H9 (cell line): ENCODE results near the gene PLA2G2C. TPM values are rescaled to one million over a fixed set of nuclear protein-coding genes. Genes with fewer than 3 reads are reported as not detected.
A peak's percentile ranks its signal among the peaks of the same experiment; 100 is the strongest.

Experiments used
- DNase-seq: peaks from one replicate; pipeline ENCODE4 v3.0.0-alpha.2; 2017
- H2AFZ ChIP-seq: one replicate; pipeline ENCODE4 v1.6.1; 2013; ENCODE audit warnings: mild to moderate bottlenecking, low read length, control low read depth, moderate library complexity
- H2AK5ac ChIP-seq: 2 replicates; pipeline ENCODE4 v1.6.1; 2013; ENCODE audit warnings: low read length, control low read depth, mixed read lengths; ENCODE audit not compliant: insufficient read length
- H2BK120ac ChIP-seq: one replicate; pipeline ENCODE4 v1.6.1; 2013; ENCODE audit warnings: low read depth, mild to moderate bottlenecking, low read length, control low read depth, inconsistent platforms; ENCODE audit not compliant: poor library complexity, severe bottlenecking
- H2BK12ac ChIP-seq: 2 replicates; pipeline ENCODE4 v1.6.1; 2013; ENCODE audit warnings: low read length, control low read depth, mixed read lengths, low read depth; ENCODE audit not compliant: insufficient read length
- H2BK15ac ChIP-seq: 2 replicates; pipeline ENCODE4 v1.6.1; 2013; ENCODE audit warnings: low read depth, low read length, control low read depth
- H2BK20ac ChIP-seq: one replicate; pipeline ENCODE4 v1.6.1; 2013; ENCODE audit warnings: low read depth, mild to moderate bottlenecking, low read length, control low read depth, inconsistent platforms; ENCODE audit not compliant: poor library complexity, severe bottlenecking
- H2BK5ac ChIP-seq: 2 replicates; pipeline ENCODE4 v1.6.1; 2013; ENCODE audit warnings: low read length, control low read depth, mixed read lengths; ENCODE audit not compliant: insufficient read length
- H3K14ac ChIP-seq: 2 replicates; pipeline ENCODE4 v1.6.1; 2013; ENCODE audit warnings: low read length, control low read depth; ENCODE audit not compliant: insufficient read depth
- H3K18ac ChIP-seq: 2 replicates; pipeline ENCODE4 v1.6.1; 2013; ENCODE audit warnings: low read depth, mild to moderate bottlenecking, mixed read lengths, low read length, control low read depth; ENCODE audit not compliant: insufficient read length
- H3K23ac ChIP-seq: 2 replicates; pipeline ENCODE4 v1.6.1; 2013; ENCODE audit warnings: low read length, control low read depth, mixed read lengths, low read depth; ENCODE audit not compliant: insufficient read length
- H3K23me2 ChIP-seq: 2 replicates; pipeline ENCODE4 v1.6.1; 2013; ENCODE audit warnings: low read depth, mild to moderate bottlenecking, mixed read lengths, low read length, control low read depth; ENCODE audit not compliant: insufficient read length, poor library complexity, severe bottlenecking
- H3K27ac ChIP-seq: 2 replicates; pipeline ENCODE4 v1.5.1; 2013; ENCODE audit warnings: low read length, control low read depth, mixed read lengths, low read depth; ENCODE audit not compliant: insufficient read length
- H3K27me3 ChIP-seq: 2 replicates; pipeline ENCODE4 v1.6.1; 2013; ENCODE audit warnings: low read length, control low read depth, inconsistent platforms; ENCODE audit not compliant: insufficient read depth
- H3K4ac ChIP-seq: 2 replicates; pipeline ENCODE4 v1.6.1; 2013; ENCODE audit warnings: low read depth, mild to moderate bottlenecking, control low read depth, inconsistent platforms, low read length, moderate library complexity
- H3K4me1 ChIP-seq: 2 replicates; pipeline ENCODE4 v1.6.1; 2013; ENCODE audit warnings: low read length, control low read depth, inconsistent platforms; ENCODE audit not compliant: insufficient read depth
- H3K4me2 ChIP-seq: 2 replicates; pipeline ENCODE4 v1.6.1; 2013; ENCODE audit warnings: low read length, control low read depth, mixed read lengths; ENCODE audit not compliant: insufficient read length, insufficient read depth
- H3K56ac ChIP-seq: 2 replicates; pipeline ENCODE4 v1.6.1; 2013; ENCODE audit warnings: low read depth, mild to moderate bottlenecking, mixed read lengths, low read length, control low read depth; ENCODE audit not compliant: insufficient read length
- H3K79me1 ChIP-seq: 2 replicates; pipeline ENCODE4 v1.6.1; 2013; ENCODE audit warnings: low read depth, mild to moderate bottlenecking, moderate library complexity, low read length, control low read depth, inconsistent platforms; ENCODE audit not compliant: insufficient read depth, poor library complexity, severe bottlenecking
- H3K79me2 ChIP-seq: 2 replicates; pipeline ENCODE4 v1.6.1; 2013; ENCODE audit warnings: low read length, control low read depth, inconsistent platforms; ENCODE audit not compliant: insufficient read depth
- H3K9ac ChIP-seq: 2 replicates; pipeline ENCODE4 v1.6.1; 2013; ENCODE audit warnings: low read length, control low read depth, mixed read lengths; ENCODE audit not compliant: insufficient read length; ENCODE audit errors: extremely low read depth
- H3K9me3 ChIP-seq: one replicate; pipeline ENCODE4 v1.6.1; 2013; ENCODE audit warnings: low read depth, low read length, inconsistent platforms; ENCODE audit not compliant: control insufficient read depth
- H3T11ph ChIP-seq: one replicate; pipeline ENCODE4 v1.6.1; 2013; ENCODE audit warnings: mild to moderate bottlenecking, low read length, control low read depth, inconsistent platforms
- H4K20me1 ChIP-seq: one replicate; pipeline ENCODE4 v1.6.1; 2013; ENCODE audit not compliant: control insufficient read depth, insufficient read length, insufficient read depth
- H4K5ac ChIP-seq: 2 replicates; pipeline ENCODE4 v1.6.1; 2013; ENCODE audit warnings: low read depth, mild to moderate bottlenecking, mixed read lengths, low read length, control low read depth; ENCODE audit not compliant: insufficient read length
- H4K8ac ChIP-seq: replicated peaks from 2 replicates; pipeline ENCODE4 v1.6.1; 2013; ENCODE audit warnings: low read length, control low read depth, mixed read lengths, low read depth; ENCODE audit not compliant: insufficient read length
- H4K91ac ChIP-seq: 2 replicates; pipeline ENCODE4 v1.6.1; 2013; ENCODE audit warnings: low read depth, mild to moderate bottlenecking, moderate library complexity, mixed read lengths, low read length, control low read depth; ENCODE audit not compliant: insufficient read length
- H3K27ac Mint-ChIP-seq, 3 experiments: 2 replicates in 2 of 3; 3 replicates in 1 of 3; pipeline ENCODE4 v1.8.0; 2020 to 2021; ENCODE audit warnings: mixed read lengths in 3 of 3, mild to moderate bottlenecking in 1 of 3, moderate library complexity in 1 of 3
- H3K27me3 Mint-ChIP-seq: 2 replicates; pipeline ENCODE4 v1.8.0; 2021; ENCODE audit warnings: low read depth, mild to moderate bottlenecking, moderate library complexity, mixed read lengths
- H3K36me3 Mint-ChIP-seq, 3 experiments: 2 replicates in 2 of 3; 3 replicates in 1 of 3; pipeline ENCODE4 v1.8.0; 2020 to 2021; ENCODE audit warnings: low read depth in 3 of 3, mixed read lengths in 3 of 3; ENCODE audit not compliant: insufficient read depth in 1 of 3
- H3K4me1 Mint-ChIP-seq, 2 experiments: 2 replicates each; pipeline ENCODE4 v1.8.0; 2020; ENCODE audit warnings: mixed read lengths in 2 of 2
- H3K4me3 Mint-ChIP-seq, 2 experiments: 2 replicates in 1 of 2; 3 replicates in 1 of 2; pipeline ENCODE4 v1.8.0; 2020 to 2021; ENCODE audit warnings: mild to moderate bottlenecking in 2 of 2, mixed read lengths in 2 of 2, moderate library complexity in 1 of 2
- H3K9me3 Mint-ChIP-seq, 2 experiments: 2 replicates in 1 of 2; 3 replicates in 1 of 2; pipeline ENCODE4 v1.8.0; 2020; ENCODE audit warnings: mild to moderate bottlenecking in 2 of 2, mixed read lengths in 2 of 2, moderate library complexity in 1 of 2
- WGBS: extraction: QIAGEN DNeasy Blood & Tissue Kit; methylation state at CpG from one replicate; pipeline ENCODE4 v1.1.7; 2013; ENCODE audit warnings: missing lambda C conversion rate, low lambda C conversion rate, mixed read lengths; ENCODE audit not compliant: insufficient read length; ENCODE audit errors: extremely low coverage; 5-methylcytosine and 5-hydroxymethylcytosine counted together
- total RNA-seq: library from RNA; stranded (reverse); gene quantifications from 2 replicates; pipeline ENCODE4 v1.2.1, GENCODE V29; 2021
- TF ChIP-seq, protein P1 (sequence below): fragments of 200-600 bp; sonication (generic); conservative IDR thresholded peaks from 3 replicates; pipeline ENCODE4 v1.8.0; 2021; ENCODE audit warnings: antibody characterized with exemption, mild to moderate bottlenecking

PLA2G2C gene
- total RNA-seq, 1 experiment from 2014 or later: not detected

DNA sequence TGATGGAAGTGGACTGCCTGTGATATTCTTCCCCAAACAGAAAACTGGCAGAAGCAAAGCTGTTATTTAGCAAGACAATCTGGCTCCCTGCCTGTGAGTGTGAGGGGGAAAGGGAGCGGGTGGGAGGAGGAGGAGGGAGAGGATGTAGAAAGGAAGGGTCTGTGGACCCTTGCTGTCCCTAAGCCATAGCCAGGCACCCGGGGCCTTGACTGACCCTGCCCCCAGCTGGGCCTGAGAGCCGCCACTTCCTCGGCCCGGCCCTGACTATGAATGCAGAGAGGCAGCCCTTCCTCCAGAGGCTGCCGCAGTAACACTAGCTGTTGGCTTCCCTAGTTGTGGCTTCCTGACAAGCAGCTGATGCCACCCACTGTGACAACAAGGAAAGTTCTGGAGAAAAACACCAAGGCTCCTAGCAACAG, 33.3 kb downstream of the PLA2G2C start:
- Mint-ChIP-seq H3K9me3 (no peaks in the 10 kb centered on the region; a peak in 1 of 5 replicates), H3K4me1 (peaks cover 12 to 30% of the 10 kb centered on the region in 2 experiments), H3K27ac (peak overlapping the region in 2 of 3 experiments; percentile 31 to 66; a peak in 2 of 7 replicates), H3K4me3 (peak overlapping the region in 1 of 2 experiments; percentile 64; a peak in 1 of 5 replicates), H3K36me3 (no peaks in the 10 kb centered on the region), H3K27me3 (peaks cover 6% of the 10 kb centered on the region)
- TF ChIP-seq, protein P1, sequence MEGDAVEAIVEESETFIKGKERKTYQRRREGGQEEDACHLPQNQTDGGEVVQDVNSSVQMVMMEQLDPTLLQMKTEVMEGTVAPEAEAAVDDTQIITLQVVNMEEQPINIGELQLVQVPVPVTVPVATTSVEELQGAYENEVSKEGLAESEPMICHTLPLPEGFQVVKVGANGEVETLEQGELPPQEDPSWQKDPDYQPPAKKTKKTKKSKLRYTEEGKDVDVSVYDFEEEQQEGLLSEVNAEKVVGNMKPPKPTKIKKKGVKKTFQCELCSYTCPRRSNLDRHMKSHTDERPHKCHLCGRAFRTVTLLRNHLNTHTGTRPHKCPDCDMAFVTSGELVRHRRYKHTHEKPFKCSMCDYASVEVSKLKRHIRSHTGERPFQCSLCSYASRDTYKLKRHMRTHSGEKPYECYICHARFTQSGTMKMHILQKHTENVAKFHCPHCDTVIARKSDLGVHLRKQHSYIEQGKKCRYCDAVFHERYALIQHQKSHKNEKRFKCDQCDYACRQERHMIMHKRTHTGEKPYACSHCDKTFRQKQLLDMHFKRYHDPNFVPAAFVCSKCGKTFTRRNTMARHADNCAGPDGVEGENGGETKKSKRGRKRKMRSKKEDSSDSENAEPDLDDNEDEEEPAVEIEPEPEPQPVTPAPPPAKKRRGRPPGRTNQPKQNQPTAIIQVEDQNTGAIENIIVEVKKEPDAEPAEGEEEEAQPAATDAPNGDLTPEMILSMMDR: no peak
- H2BK12ac ChIP-seq: no peak overlapping the region
- H3K23ac ChIP-seq: no peak overlapping the region
- no peaks in the 10 kb centered on the region for H3K27me3 ChIP-seq
- no peak overlapping the region for H3K18ac ChIP-seq
- no peak overlapping the region for H3K14ac ChIP-seq
- no peaks in the 10 kb centered on the region for H3K79me1 ChIP-seq
- H3K4me2 ChIP-seq: no peak overlapping the region
- H4K20me1 ChIP-seq: no peaks in the 10 kb centered on the region
- no peak overlapping the region for H2BK5ac ChIP-seq
- no CpG with 5 or more reads among the region's 6 CpGs for WGBS
- no peaks in the 10 kb centered on the region for H3K9me3 ChIP-seq
- H3K23me2 ChIP-seq: peaks cover 9% of the 10 kb centered on the region
- H2AFZ ChIP-seq: no peak overlapping the region
- H4K8ac ChIP-seq: no peak overlapping the region
- no peak overlapping the region for H3K56ac ChIP-seq
- no peak overlapping the region for H3K4ac ChIP-seq
- no peak overlapping the region for H4K5ac ChIP-seq
- H3T11ph ChIP-seq: no peak overlapping the region
- H3K9ac ChIP-seq: no peak overlapping the region
- peak; percentile 69 for DNase-seq
- no peak overlapping the region for H2BK15ac ChIP-seq
- no peaks in the 10 kb centered on the region for H3K4me1 ChIP-seq
- H2AK5ac ChIP-seq: no peak overlapping the region
- H4K91ac ChIP-seq: no peak overlapping the region
- no peak overlapping the region for H2BK20ac ChIP-seq
- H3K79me2 ChIP-seq: no peaks in the 10 kb centered on the region
- no peak overlapping the region for H2BK120ac ChIP-seq
- H3K27ac ChIP-seq: no peak overlapping the region
